ENCODE results near the gene LRRC9.
A peak's percentile ranks its signal among the peaks of the same experiment; 100 is the strongest.

The LRRC9 gene

DNA sequence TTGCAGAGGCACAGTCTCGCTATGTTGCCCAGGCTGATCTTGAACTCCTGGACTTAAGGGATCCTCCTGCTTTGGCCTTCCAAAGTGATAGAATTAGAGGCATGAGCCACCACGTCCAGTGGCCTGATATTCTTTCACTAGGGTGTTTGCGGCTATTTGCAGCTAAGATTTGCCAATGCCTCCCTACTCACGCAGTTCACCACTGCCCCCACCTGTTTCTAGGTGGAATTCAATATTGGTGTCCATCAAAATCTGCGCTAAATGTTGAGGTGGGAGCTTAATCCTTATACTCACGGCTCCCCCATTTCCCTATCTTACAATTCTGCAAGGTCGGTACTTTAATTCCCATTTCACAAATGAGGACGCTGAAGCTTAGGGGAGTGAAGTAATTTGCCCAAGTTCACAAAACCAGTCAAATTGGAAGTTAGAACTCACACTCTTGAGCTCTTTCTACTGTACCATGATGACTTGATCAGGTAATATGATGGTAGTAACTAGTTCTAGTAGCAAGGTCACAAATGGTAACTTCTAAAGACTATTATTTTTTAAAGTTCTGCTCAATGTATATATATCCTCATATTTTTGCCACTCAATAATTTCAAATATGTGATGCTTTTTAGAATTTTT, 22.1 kb upstream of the LRRC9 start:
- H2AFZ ChIP-seq (ENCODE audit: low read length) = no peak overlapping the region
- H3K9me2 ChIP-seq (replicated peaks; ENCODE audit: low read depth, low read length) = no peaks in the 10 kb centered on the region
- H3K27me3 ChIP-seq (ENCODE audit: insufficient read depth, low read length, poor library complexity, severe bottlenecking) = no peaks in the 10 kb centered on the region
- no peaks in the 10 kb centered on the region for H3K36me3 ChIP-seq (ENCODE audit: insufficient read depth, low read length)
- no peaks in the 10 kb centered on the region for H3K9me3 ChIP-seq (ENCODE audit: insufficient read depth, low read depth, low read length)
- no peaks in the 10 kb centered on the region for H3F3A ChIP-seq (ENCODE audit: low read depth)
- H3K4me2 ChIP-seq (ENCODE audit: low read depth, low read length, poor library complexity, severe bottlenecking) = no peak overlapping the region
- no peak overlapping the region for H3K9ac ChIP-seq (ENCODE audit: low read depth, low read length, poor library complexity, severe bottlenecking)
- H3K4me1 ChIP-seq (ENCODE audit: insufficient read depth, low read length, poor library complexity, severe bottlenecking) = no peaks in the 10 kb centered on the region
- no peak overlapping the region for H3K4me3 ChIP-seq (ENCODE audit: low read length, poor library complexity, severe bottlenecking)
- no peaks in the 10 kb centered on the region for H3K79me2 ChIP-seq (ENCODE audit: insufficient read depth, low read length)
- no peaks in the 10 kb centered on the region for H4K20me1 ChIP-seq (ENCODE audit: insufficient read depth, low read length, poor library complexity, severe bottlenecking)
- no peak for TF ChIP-seq EZH2phosphoT487 (IDR thresholded peaks at IDR 0.05; ENCODE audit: borderline replicate concordance)
- TF ChIP-seq, protein P1, sequence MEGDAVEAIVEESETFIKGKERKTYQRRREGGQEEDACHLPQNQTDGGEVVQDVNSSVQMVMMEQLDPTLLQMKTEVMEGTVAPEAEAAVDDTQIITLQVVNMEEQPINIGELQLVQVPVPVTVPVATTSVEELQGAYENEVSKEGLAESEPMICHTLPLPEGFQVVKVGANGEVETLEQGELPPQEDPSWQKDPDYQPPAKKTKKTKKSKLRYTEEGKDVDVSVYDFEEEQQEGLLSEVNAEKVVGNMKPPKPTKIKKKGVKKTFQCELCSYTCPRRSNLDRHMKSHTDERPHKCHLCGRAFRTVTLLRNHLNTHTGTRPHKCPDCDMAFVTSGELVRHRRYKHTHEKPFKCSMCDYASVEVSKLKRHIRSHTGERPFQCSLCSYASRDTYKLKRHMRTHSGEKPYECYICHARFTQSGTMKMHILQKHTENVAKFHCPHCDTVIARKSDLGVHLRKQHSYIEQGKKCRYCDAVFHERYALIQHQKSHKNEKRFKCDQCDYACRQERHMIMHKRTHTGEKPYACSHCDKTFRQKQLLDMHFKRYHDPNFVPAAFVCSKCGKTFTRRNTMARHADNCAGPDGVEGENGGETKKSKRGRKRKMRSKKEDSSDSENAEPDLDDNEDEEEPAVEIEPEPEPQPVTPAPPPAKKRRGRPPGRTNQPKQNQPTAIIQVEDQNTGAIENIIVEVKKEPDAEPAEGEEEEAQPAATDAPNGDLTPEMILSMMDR (conservative IDR thresholded peaks at IDR 0.05; ENCODE audit: low read length) = peak; percentile 58

DNA sequence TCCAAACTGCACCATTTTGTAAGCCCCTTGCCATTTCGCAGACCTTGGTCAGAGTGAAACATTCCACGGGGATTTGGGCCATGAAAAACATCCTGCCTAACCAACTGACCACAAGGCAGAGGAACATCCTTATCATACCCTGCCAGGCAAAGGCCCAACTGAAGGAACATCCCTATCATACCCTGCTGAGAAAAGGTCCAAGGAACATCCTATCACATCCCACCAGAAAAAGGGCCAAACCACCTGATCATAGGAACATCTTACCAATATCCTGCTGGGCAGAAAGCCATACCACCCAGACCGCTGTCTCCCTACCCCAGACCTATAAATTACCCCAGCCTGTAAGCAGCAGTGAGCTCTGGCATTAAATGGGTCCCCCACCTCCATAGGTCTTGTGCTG, 19.4 kb upstream of the LRRC9 start:
- TF ChIP-seq EZH2phosphoT487 (IDR thresholded peaks at IDR 0.05; ENCODE audit: borderline replicate concordance) = no peak
- TF ChIP-seq, protein P1 (conservative IDR thresholded peaks at IDR 0.05; ENCODE audit: low read length) = no peak
- no peaks in the 10 kb centered on the region for H3K9me3 ChIP-seq (ENCODE audit: insufficient read depth, low read depth, low read length)
- no peaks in the 10 kb centered on the region for H4K20me1 ChIP-seq (ENCODE audit: insufficient read depth, low read length, poor library complexity, severe bottlenecking)
- H2AFZ ChIP-seq (ENCODE audit: low read length) = no peak overlapping the region
- H3K9ac ChIP-seq (ENCODE audit: low read depth, low read length, poor library complexity, severe bottlenecking) = no peak overlapping the region
- no peak overlapping the region for H3K4me2 ChIP-seq (ENCODE audit: low read depth, low read length, poor library complexity, severe bottlenecking)
- H3K36me3 ChIP-seq (ENCODE audit: insufficient read depth, low read length) = no peaks in the 10 kb centered on the region
- H3K4me3 ChIP-seq (ENCODE audit: low read length, poor library complexity, severe bottlenecking) = no peak overlapping the region
- no peaks in the 10 kb centered on the region for H3K4me1 ChIP-seq (ENCODE audit: insufficient read depth, low read length, poor library complexity, severe bottlenecking)
- no peaks in the 10 kb centered on the region for H3K9me2 ChIP-seq (replicated peaks; ENCODE audit: low read depth, low read length)
- H3F3A ChIP-seq (ENCODE audit: low read depth) = no peaks in the 10 kb centered on the region
- no peaks in the 10 kb centered on the region for H3K27me3 ChIP-seq (ENCODE audit: insufficient read depth, low read length, poor library complexity, severe bottlenecking)
- no peaks in the 10 kb centered on the region for H3K79me2 ChIP-seq (ENCODE audit: insufficient read depth, low read length)

DNA sequence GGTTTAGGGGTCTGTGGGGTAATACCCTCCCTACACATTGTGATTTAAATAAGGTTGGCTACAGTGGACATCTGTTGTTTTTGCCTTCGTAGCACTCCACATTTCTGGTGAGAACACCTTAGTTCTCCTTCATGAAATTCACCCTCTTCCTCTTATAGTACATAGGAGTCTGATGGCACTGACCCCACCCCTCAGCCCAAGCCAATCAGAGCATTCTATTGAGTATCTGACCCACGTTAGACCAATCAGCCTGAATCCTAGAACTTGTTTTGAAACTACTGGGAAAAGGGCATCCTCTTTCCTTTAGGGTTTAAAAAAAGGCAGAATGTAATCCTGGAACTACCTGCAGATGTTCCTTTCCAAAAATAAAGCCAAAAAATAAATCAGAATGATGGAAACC, 15.8 kb upstream of the LRRC9 start:
- no peaks in the 10 kb centered on the region for H3K9me3 ChIP-seq (ENCODE audit: insufficient read depth, low read depth, low read length)
- H3K4me3 ChIP-seq (ENCODE audit: low read length, poor library complexity, severe bottlenecking) = no peak overlapping the region
- H3K4me1 ChIP-seq (ENCODE audit: insufficient read depth, low read length, poor library complexity, severe bottlenecking) = no peaks in the 10 kb centered on the region
- no peak overlapping the region for H2AFZ ChIP-seq (ENCODE audit: low read length)
- TF ChIP-seq, protein P1 (conservative IDR thresholded peaks at IDR 0.05; ENCODE audit: low read length) = no peak
- TF ChIP-seq EZH2phosphoT487 (IDR thresholded peaks at IDR 0.05; ENCODE audit: borderline replicate concordance) = no peak
- no peaks in the 10 kb centered on the region for H3K27me3 ChIP-seq (ENCODE audit: insufficient read depth, low read length, poor library complexity, severe bottlenecking)
- no peaks in the 10 kb centered on the region for H3K79me2 ChIP-seq (ENCODE audit: insufficient read depth, low read length)
- H3F3A ChIP-seq (ENCODE audit: low read depth) = no peaks in the 10 kb centered on the region
- H4K20me1 ChIP-seq (ENCODE audit: insufficient read depth, low read length, poor library complexity, severe bottlenecking) = no peaks in the 10 kb centered on the region
- no peak overlapping the region for H3K9ac ChIP-seq (ENCODE audit: low read depth, low read length, poor library complexity, severe bottlenecking)
- H3K36me3 ChIP-seq (ENCODE audit: insufficient read depth, low read length) = no peaks in the 10 kb centered on the region
- no peak overlapping the region for H3K4me2 ChIP-seq (ENCODE audit: low read depth, low read length, poor library complexity, severe bottlenecking)
- H3K9me2 ChIP-seq (replicated peaks; ENCODE audit: low read depth, low read length) = no peaks in the 10 kb centered on the region
